Posterior cingulate gyrus (tissue), 11 donors: ENCODE results near the gene MRGPRG.

Source experiments
- DNase-seq, 10 donors: peaks; one replicate each; pipeline versions ENCODE4 v3.0.0 to v3.0.0-alpha.2; 2020 to 2021; ENCODE audit warnings: mixed read lengths in 3 of 10
- intact Hi-C: fragments of 100-400 bp; cut with DNase I; formaldehyde crosslinking; loops from one replicate; pipeline ENCODE4 v1.15.1; 2023

Gene MRGPRG

DNA sequence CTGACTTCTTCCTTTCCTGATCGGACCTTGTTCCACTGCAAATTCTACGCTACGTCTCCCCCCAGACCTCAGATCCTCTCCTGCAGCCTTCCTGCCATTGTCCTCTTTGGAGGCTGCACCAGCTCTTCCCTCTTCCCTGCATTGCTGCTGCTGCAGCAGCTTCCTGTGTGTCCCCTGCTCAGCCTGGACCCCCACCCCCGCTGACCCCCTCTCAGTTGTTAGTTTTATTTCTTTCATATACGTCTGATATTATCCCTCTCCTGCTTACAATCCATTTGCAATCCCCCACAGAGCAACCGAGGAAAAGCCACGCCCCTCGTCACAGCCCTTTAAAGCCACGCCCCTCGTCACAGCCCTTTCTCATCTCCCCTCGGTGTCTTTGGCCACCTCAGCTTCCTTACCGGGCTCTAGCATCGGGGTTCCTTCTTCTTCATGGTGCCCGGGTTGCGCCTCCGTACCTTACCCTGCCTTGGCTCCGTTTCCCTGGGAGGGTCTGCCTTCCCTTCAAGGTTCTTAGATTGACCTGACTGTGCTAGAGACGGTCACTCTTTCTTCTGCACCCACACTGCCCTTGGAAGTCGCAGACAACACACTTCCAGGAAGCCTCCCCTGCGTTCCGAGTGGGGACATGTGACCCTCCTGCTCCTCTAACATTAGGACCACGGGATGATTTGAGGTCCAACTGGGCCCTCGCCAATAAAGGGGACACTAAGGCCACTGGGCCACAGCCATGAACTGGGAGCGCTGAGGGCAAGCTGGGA, 4.8 kb downstream of the MRGPRG start:
- intact Hi-C loops = loop anchor here (10.0 kb wide), 1 partner anchor 119 kb away; no protein-coding TSS in a partner anchor
- peak in 1 of 10 donors; percentile 48 for DNase-seq

DNA sequence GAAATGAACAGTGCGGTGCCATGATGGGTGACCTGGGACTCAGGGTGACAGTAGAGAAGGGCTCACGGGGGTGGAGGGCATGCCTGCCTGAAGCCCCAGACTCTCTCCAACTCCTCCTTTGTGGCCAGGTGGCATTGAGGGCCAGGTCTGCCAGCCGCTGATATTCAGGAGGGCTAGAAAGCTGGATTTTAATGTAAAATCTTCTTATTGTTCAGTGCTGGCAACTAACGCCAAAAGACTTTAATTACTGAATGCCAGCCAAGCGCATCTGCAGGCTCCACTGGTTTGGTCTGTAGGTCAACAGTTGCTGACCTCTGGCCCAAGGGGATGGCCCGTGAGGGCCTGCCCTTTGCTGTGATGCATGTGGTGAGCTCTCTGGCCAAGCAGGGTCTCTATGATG, 10.3 kb downstream of the MRGPRG start:
- peak in 2 of 10 donors; percentile 21 to 22 for DNase-seq
- intact Hi-C loops = no loop called here

DNA sequence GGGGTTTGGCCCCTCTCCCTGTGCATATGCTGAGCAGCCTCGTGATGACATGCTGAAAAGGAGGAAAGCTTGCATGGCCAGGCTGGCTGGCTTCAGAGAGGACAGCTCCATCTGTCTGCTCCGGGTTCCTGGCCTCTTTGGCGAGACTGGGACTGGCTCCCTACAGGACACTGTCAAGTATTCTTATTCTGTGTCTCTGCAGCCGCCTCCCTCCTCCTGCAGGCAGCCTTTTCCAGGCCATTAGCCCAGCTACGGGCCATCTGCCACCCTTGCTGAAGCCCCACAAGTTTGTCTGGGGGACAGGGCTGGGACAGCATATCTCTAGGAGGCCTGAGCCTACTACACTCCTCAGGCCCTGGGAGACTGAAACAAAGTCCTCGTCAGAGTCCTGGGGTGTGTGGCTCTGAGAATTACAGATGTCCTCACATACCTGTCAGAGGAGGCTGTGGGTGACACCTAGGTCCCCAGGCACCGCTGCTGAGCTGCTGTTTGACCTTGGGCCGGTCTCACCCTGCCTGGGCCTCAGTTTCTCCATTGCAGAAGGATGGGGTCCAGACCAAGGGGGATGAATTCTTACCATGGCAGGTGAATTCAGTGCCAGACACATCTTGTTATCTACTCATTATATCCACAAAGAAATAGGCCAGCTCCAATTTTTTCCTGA, 11.0 kb downstream of the MRGPRG start:
- intact Hi-C loops = no loop called here
- DNase-seq = peak in 3 of 10 donors; percentile 28 to 62 (median 49)

DNA sequence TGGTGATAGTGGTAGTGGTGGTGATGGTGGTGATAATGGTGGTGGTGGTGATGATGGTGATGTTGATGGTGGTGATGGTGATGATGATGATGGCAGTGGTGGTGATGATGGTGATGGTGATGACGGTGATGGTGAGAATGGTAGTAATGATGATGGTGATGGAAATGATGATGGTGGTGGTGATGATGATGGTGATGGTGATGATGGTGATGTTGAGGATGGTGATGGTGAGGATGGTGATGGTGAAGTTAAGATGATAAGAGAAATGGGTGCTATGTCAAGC, 11.8 kb downstream of the MRGPRG start:
- no peak for DNase-seq
- intact Hi-C loops = no loop called here

DNA sequence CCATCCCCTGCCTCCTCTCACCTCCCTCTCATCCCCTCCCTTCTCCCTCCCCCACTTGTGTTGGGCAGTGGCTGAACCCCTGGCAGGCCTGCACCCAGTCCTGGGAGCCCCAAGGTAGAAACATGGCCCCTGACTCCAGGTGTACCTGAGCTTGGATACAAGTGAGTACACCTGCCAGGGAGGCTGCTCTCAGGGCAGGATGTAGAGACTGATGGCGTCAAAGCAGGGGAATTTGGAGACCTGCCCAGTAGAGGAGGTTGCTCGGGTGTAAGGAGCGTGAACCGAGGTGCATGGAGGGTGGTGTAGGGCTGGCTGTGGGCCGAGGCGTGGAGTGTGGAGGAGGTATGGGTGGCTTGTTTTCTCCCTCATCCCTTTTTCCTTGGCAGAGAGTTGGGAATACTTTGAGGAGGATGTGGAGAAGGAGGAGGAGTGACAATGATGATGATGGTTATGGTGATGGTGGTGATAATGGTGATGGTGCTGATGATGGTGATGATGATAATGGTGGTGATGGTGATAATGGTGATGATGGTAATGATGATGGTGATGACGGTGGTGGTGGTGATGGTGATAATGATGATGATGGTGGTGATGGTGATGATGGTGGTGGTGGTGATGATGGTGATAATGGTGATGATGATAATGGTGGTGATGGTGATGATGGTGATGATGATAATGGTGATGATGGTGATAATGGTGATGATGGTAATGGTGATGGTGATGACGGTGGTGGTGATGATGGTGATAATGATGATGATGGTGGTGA, 12.3 kb downstream of the MRGPRG start:
- peak in 2 of 10 donors; percentile 22 to 48 for DNase-seq
- intact Hi-C loops = no loop called here

DNA sequence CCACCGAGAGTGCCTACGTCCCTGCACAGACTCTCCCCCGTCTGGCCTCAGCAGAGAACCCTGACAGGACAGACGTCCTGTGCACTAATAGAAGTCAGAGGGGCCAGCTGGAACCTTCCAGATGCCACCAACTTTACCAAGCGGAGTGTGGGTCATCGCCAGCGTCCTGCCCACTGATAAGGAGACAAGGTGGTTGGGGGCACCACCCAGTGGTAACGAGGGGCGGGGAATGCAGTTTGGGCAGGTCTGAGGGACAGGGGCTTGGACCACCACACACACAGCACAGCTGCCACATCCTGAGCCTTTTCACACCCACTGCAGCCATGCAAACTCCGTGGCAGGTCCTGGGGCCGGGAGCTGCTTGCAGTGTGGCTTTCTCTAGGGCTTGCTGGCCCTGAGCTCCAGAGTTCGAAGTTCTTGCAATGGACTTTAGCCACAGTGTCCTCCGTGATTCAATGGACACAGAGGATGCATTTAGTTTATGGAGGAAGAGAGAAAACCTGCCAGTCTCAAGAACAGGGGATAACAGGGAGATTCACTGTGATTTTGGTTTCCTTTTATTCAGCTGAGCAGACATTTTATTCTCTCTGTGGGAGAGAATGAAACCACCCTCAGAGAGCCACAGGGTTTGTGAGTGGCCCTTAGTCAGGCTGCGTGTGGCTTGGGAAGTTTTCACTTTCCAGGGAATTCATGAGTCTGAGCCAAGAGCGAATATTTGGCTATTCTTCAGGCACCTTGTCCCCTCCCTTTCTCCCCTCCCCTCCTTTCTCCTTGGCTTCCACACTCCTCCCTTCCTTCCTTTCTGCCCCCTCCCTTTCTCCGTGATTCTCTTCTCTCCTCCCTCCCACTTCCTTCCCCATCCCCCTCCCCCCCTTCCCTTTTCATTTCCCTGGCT, 13.1 kb downstream of the MRGPRG start:
- intact Hi-C loops = no loop called here
- DNase-seq = peak in 3 of 10 donors; percentile 62 to 73 (median 72)

DNA sequence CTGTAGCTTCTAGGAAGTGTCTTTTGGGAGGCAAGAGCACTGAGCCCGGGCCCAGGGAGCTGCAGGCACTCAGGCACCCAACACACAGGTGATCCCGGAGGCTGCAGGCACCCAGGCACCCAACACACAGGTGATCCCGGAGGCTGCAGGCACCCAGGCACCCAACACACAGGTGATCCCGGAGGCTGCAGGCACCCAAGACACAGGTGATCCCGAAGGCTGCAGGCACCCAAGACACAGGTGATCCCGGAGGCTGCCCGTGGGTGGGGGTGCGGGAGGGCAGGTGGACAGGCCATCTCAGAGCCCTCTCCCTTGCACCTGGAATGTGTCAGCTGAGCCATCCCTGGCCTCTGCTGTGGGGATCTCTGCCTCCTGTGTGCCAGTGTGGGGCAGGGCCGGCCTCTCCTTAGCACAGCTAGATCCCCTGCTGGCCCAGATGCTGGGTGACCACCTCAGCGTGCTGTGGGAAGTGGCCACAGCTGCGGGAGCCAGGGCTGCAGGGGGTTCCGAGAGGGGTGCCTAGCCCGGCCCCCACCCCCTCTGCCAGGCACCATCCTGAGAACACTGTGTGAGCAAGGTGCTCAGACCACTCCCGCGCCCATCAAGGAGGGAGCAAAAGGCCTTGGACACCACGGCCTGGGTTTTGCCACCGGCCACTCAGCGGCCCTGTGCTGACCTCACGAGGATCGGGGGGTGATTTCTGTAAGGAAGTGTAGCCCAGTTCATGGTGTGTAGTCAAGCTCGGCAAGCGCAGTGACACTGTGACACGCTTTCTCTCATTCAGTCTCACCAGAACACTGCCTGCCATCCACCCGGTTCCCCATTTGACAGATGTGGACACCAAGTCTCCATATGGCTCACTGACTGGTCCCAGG, 14.2 kb downstream of the MRGPRG start:
- peak in 4 of 10 donors; percentile 5 to 75 (median 63) for DNase-seq
- intact Hi-C loops = no loop called here

DNA sequence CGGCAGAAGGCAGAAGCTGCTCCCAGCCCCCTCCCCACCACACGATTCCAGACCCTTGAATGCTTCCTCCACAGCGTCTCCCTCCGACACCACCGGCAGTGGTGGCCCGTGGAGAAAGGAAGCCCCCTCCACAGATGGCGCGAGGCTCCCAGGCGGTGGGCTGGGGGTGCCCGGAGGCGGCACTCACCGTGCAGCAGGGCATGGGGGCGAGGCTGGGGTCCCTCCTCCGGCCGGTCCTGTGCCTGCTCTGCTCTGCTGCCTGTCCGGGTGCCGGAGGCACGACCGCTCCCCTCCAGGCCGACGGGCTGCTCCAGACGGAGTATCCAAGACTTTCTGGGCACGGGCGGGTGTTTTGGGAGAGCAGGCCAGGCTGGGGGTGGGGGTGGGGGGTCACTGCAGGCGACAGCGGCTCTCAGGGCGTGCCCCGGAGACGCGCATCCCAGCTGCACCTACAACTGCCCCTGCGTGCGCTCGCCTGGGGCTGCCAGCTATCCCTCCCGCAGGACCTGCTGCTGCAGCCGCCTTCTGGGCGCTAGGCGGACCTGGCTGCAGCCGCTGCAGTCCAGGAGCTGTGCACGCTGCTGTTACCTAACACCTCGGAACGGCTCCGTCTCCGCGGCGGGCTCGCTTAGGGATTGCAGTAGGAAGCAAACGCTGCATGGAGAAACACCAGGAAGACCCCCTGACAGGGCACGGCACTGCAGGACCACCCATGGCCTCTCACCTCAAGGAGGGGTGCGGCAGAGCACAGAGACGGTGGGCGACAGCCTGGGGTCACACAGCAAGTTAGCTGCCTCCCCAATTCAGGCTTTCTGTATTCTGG, 15.2 kb downstream of the MRGPRG start:
- intact Hi-C loops = no loop called here
- DNase-seq = peak in 5 of 10 donors; percentile 16 to 90 (median 72)

DNA sequence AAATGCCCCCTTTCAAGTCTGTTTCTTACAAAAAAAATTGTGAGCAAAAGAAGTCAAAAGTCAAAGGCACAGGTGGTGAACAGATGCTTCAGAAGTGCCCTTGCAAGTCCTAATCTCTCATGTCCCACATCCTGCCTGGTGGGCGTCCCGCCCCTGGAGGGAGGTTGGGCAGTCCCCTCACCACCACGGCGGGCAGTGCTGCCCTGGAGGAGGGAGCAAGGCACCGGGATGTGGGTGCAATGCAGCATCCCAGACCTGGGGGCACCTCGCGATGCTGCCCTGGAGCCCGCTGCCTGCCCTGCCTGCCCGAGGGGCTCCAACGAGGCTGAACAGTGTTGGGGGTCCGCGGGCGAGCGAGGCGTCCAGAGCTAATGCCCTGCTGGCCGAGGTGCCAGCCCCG, 15.9 kb downstream of the MRGPRG start:
- DNase-seq = peak in 3 of 10 donors; percentile 58 to 76 (median 63)
- intact Hi-C loops = no loop called here

DNA sequence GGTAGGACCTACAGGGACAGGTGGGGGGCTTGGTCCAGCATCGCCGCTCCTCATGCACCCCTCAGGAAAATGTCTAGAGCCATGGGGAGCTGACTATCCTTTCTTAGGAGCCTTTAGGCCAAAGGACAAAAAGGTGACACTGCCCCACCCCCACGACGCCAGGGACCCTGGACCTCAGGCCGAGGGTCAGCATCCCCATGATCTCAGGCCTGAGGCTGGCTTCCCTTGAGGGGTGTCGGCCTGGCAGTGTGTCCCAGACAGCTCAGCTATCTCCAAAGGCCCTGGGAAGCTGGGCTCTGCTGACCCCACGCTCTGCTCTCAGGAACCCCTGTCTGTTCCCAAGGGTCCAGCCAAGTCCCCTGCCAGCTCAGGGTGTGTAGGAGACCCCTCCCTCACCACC, 16.3 kb downstream of the MRGPRG start:
- intact Hi-C loops = no loop called here
- DNase-seq = peak in 1 of 10 donors; percentile 74

DNA sequence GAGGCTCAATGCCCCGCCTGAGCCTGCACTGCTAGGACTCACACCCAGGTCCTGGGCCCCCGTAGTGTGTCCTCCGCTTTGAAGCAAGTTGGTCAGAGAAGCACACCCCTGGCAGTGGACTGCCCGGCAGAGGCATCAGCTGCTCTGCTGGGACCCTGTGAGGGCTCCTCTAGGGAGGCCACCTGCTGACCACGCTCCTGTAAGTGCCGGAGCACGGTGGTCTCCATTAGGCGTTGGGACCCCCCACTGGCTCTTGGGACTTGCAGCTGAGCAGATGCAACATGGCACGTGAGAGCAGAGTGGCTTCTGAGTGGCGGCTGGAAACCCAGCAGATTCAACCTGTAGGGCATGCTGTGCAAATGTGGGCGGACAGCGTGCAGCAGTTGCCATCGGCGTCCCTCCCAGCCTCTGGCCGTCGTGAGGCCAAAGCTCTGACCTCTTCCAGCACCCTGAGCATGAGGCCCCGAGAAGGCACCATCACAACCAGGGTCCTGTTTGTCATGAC, 16.9 kb downstream of the MRGPRG start:
- peak in 4 of 10 donors; percentile 3 to 84 (median 64) for DNase-seq
- intact Hi-C loops = no loop called here

DNA sequence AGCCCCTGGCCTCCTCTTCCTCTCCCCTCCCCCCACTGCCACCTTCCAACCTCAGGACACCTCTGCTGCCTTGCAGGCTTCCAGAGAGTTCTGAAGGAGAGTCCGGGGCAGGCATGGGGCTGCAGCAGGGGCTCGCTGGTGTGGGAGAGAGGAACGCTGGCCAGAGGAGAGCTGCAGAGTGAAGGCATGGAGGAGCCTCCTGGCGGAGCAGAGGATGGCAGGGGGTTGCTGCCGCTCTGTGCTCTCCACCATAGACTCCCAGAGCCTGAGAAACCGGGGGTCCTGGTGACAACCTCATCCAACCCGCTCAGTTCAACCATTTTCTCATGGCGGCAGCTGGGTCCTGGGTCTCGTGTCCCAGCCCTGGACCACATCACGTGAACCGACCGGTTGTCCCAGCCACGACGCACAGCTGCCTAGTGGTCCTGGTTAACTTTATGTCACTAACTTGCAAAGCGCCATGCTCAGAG, 17.5 kb downstream of the MRGPRG start:
- intact Hi-C loops = no loop called here
- peak in 4 of 10 donors; percentile 6 to 62 (median 54) for DNase-seq

DNA sequence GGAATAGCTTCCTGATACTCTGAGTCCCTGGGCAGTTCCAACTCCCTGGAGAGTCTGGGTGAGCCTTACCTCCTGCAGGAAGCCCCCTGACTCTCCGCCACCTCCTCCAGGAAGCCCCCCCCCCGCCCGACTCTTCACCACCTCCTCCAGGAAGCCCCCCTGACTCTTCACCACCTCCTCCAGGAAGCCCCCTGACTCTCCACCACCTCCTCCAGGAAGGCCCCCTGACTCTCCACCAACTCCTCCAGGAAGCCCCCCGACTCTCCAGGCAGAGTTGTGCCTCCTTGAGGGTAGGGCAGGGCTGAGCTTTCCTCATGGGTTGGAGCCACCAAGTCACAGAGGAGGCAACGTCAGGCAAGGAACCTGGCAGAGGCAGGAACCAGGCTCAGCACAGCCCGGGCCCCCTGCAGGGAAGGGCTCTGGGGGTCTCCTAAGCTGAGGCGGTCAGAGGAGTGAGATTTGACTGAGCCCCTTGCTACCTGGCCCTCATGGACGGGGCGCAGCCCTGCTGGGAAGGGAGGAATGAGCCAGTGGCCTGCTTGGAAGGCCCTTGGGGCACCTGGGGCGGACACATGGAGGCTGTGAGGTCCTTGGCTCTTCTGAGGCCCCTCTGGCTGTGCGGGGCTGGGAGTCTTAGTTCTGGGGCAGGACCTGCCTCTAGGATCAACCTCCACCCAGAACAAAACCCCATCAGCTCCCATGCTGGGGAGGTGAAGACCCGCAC, 18.1 kb downstream of the MRGPRG start:
- intact Hi-C loops = no loop called here

DNA sequence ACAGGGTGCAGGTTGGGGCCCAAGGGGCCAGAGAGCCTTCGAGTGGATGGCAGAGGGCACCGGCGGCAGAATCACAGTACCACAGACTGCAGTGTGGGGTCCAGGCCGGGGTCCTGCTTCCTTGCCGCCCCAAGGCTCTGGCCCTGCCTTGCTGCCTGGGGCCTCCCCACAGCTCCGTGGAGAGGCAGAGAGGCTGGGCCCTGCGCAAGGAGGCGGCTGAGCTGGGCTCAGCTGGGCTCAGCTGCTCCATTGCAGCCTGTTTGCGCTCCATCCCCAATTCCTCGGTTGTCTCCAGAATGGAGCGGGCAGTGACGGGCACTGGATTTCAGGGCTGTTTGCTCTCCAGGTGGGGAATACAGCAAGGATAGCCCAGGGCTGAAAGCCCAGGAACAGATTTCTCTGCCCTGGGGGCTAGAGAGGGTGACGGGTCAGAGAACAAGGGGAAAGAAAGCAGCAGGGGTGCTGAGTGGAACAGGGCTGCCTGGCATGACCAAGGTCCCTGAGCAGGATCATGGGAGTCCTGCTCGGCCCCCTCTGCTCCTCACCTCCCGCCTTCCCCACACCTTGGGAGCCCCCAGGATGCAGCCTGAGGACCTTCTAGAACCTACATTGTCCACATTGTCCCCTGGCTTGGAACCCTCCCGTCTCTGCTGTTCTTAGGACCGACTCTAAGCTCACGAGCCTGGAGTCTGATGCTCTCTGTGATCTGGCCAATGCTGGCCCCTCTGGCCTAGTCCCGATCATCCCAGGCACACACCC, 18.9 kb downstream of the MRGPRG start:
- intact Hi-C loops = no loop called here
- peak in 2 of 10 donors; percentile 73 to 74 for DNase-seq

More for the DNA sequence above, 18.1 kb downstream of the MRGPRG start:
- DNase-seq = peak in 4 of 10 donors; percentile 1 to 56 (median 40)

DNA sequence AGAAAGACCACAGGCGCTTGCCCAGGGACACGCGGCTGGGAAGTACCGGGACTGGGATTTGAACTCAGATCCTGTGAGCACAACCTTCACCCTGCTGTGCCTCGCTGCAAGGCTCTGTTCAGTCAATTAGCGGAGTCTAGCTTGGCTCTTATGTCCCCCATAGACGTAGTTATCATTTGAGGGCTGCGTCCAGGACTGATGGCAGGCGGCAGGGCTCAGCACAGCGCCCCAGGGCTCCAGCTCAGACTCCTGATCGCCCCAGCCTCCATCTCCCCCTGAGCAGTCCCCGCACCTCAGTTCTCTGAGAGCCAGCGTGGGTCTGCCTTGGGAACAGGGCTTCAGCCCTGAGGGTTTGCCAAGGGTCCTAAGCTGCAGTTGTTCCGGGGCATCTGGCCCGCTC, 19.8 kb downstream of the MRGPRG start:
- intact Hi-C loops = no loop called here

DNA sequence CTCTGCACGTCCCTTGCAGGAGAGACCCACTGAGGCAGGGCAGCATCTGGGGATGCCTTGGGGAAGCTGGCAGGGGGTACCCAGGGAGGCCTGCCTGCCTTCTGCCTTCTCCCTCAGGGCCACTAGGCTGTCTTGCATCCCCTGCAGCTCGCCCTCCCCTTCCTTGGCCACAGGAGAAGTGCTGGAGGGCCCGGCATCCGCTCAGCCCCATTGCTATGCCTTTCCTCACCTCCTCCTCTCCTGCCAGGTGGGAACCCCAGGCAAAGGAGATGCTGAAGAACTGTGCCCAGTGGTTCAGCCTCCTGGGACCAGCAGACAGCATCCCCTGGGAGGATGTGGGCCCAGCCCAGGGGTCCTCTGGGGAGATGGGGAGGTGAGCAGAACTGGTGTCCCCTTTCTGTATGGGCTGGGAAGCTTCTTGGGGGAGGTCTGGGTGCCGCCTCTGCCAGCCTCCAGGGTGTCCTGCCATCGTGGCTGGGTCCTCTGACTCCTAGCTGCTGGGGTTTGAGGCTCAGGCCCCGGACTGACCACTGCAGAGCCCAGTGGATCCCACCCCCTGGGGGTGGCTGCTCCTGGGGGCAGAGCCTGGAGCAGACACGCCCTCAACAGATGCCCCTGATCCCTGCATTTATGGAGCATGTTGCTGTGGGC, 20.6 kb downstream of the MRGPRG start:
- DNase-seq = peak in 3 of 10 donors; percentile 30 to 72 (median 60)
- intact Hi-C loops = no loop called here

More for the DNA sequence above, 19.8 kb downstream of the MRGPRG start:
- peak in 3 of 10 donors; percentile 40 to 74 (median 55) for DNase-seq
